Smooth muscle cell (in vitro differentiated cells): ENCODE data around the gene PIP4K2A. TPM values are rescaled to one million over a fixed set of nuclear protein-coding genes. Genes with fewer than 3 reads are reported as not detected.

Source experiments
- DNase-seq: peaks from one replicate; lab custom pipeline; 2025; ENCODE audit not compliant: unreplicated experiment; lab: John Stamatoyannopoulos, UW
- H2AFZ ChIP-seq: fragments of 200-600 bp; sonication (generic); 2 replicates; pipeline ENCODE4 v1.6.0; 2016; ENCODE audit warnings: antibody characterized with exemption, low read depth, mild to moderate bottlenecking
- H3F3A ChIP-seq: fragments of 200-600 bp; sonication (generic); 2 replicates; pipeline ENCODE4 v1.6.0; 2017; ENCODE audit warnings: antibody characterized with exemption, low read depth
- H3K27ac ChIP-seq: fragments of 200-600 bp; sonication (generic); 2 replicates; pipeline ENCODE4 v1.5.1; 2016; ENCODE audit warnings: low read depth, mild to moderate bottlenecking
- H3K27me3 ChIP-seq: fragments of 200-600 bp; sonication (generic); 2 replicates; pipeline ENCODE4 v1.6.1; 2016; ENCODE audit warnings: low read depth, mild to moderate bottlenecking
- H3K36me3 ChIP-seq: fragments of 200-600 bp; sonication (generic); 2 replicates; pipeline ENCODE4 v1.5.1; 2016; ENCODE audit warnings: low read depth
- H3K4me1 ChIP-seq: fragments of 200-600 bp; sonication (generic); 2 replicates; pipeline ENCODE4 v1.5.1; 2016; ENCODE audit warnings: low read depth
- H3K4me2 ChIP-seq: fragments of 200-600 bp; sonication (generic); 2 replicates; pipeline ENCODE4 v1.6.0; 2016; ENCODE audit warnings: mild to moderate bottlenecking
- H3K4me3 ChIP-seq: fragments of 200-600 bp; sonication (generic); 2 replicates; pipeline ENCODE4 v1.5.1; 2016; ENCODE audit warnings: mild to moderate bottlenecking
- H3K79me2 ChIP-seq: fragments of 200-600 bp; sonication (generic); 2 replicates; pipeline ENCODE4 v1.6.0; 2016; ENCODE audit warnings: low read depth, mild to moderate bottlenecking
- H3K9ac ChIP-seq: fragments of 200-600 bp; sonication (generic); 2 replicates; pipeline ENCODE4 v1.6.0; 2016; ENCODE audit warnings: low read depth
- H3K9me3 ChIP-seq: fragments of 200-600 bp; sonication (generic); replicated peaks from 2 replicates; pipeline ENCODE4 v1.5.1; 2016; ENCODE audit warnings: low read depth
- H4K20me1 ChIP-seq: fragments of 200-600 bp; sonication (generic); 2 replicates; pipeline ENCODE4 v1.6.0; 2016; ENCODE audit warnings: low read depth
- WGBS: methylation state at CpG from one replicate; pipeline ENCODE4 v1.1.7; 2016; ENCODE audit warnings: low lambda C conversion rate; 5-methylcytosine and 5-hydroxymethylcytosine counted together
- polyA plus RNA-seq: library from polyadenylated mRNA; unstranded; fragments of >200 nt; fragmentation: Nextera tagmentation; extraction: Ambion mirVana; gene quantifications from 2 replicates; pipeline ENCODE4 v1.2.1, GENCODE V29; 2016
- total RNA-seq: library from RNA; depleted of rRNA; stranded (reverse); fragments of >200 nt; gene quantifications from 2 replicates; pipeline ENCODE4 v1.2.3, GENCODE V29; 2014
- TF ChIP-seq, protein P1 (sequence below): fragments of 200-600 bp; sonication (generic); IDR thresholded peaks from 2 replicates; pipeline ENCODE4 v1.5.1; 2017; ENCODE audit warnings: borderline replicate concordance, mild to moderate bottlenecking, antibody characterized with exemption; ENCODE audit not compliant: insufficient read depth, poor library complexity, severe bottlenecking

Gene PIP4K2A
- total and polyA plus RNA-seq, 2 experiments from 2014 or later: 7.5 to 8.9 TPM

DNA sequence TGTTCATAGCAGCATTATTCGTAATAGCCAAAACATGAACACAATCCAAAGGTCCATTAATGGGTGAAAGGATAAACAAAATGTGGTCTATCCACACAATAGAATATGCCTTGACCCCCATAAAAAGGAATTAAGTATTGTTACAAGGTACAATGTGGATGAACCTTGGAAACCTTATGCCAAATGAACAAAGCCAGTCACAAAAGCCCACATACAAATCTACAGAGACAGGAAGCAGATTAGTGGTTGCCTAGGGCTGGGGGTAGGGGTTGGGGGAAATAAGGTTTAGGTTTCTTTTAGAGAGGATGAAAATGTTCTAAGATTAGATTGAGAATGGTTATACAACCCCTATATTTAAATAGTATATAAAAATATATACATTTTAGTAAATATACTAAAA lies 34.8 kb downstream of the PIP4K2A start:
- TF ChIP-seq, protein P1, sequence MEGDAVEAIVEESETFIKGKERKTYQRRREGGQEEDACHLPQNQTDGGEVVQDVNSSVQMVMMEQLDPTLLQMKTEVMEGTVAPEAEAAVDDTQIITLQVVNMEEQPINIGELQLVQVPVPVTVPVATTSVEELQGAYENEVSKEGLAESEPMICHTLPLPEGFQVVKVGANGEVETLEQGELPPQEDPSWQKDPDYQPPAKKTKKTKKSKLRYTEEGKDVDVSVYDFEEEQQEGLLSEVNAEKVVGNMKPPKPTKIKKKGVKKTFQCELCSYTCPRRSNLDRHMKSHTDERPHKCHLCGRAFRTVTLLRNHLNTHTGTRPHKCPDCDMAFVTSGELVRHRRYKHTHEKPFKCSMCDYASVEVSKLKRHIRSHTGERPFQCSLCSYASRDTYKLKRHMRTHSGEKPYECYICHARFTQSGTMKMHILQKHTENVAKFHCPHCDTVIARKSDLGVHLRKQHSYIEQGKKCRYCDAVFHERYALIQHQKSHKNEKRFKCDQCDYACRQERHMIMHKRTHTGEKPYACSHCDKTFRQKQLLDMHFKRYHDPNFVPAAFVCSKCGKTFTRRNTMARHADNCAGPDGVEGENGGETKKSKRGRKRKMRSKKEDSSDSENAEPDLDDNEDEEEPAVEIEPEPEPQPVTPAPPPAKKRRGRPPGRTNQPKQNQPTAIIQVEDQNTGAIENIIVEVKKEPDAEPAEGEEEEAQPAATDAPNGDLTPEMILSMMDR: no peak
- no peak overlapping the region for H3K27ac ChIP-seq
- no peaks in the 10 kb centered on the region for H3K27me3 ChIP-seq
- no peaks in the 10 kb centered on the region for H3F3A ChIP-seq
- no peaks in the 10 kb centered on the region for H3K9me3 ChIP-seq
- H3K79me2 ChIP-seq: peaks cover 32% of the 10 kb centered on the region
- 91% methylated on average over 1 of the region's 1 CpG for WGBS
- no peak overlapping the region for H3K4me2 ChIP-seq
- DNase-seq: no peak
- peaks cover 7% of the 10 kb centered on the region for H4K20me1 ChIP-seq
- H3K36me3 ChIP-seq: no peaks in the 10 kb centered on the region
- H2AFZ ChIP-seq: no peak overlapping the region
- no peak overlapping the region for H3K4me3 ChIP-seq
- H3K4me1 ChIP-seq: peaks cover 9% of the 10 kb centered on the region
- no peak overlapping the region for H3K9ac ChIP-seq

DNA sequence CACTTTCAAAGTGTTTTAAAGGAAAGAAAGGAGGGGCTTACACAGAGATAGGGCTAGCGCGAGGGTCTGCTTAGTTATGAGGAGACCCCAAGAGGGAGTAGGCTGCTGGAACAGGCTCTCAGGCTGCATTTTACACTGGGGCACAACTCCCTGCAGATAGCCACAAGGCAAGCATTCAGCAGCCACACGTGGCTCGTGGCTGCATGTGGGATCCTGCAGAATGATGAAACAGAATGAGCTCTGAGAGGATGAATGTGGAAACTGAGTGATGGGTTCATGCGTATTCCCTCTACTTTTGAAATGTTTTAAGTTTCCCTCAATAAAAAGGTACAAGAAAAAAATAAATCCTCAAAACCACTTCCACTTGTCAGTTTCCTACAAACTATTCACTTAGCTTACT lies 37.0 kb downstream of the PIP4K2A start:
- TF ChIP-seq, protein P1: no peak
- Histone ChIP-seq H3K4me3 (no peak overlapping the region), H2AFZ (no peak overlapping the region), H3K9ac (no peak overlapping the region), H3K79me2 (peaks cover 41% of the 10 kb centered on the region), H3K27ac (no peak overlapping the region), H4K20me1 (no peaks in the 10 kb centered on the region), H3K4me2 (no peak overlapping the region), H3F3A (peaks cover 8% of the 10 kb centered on the region), H3K9me3 (no peaks in the 10 kb centered on the region), H3K4me1 (peaks cover 9% of the 10 kb centered on the region), H3K36me3 (no peaks in the 10 kb centered on the region), H3K27me3 (no peaks in the 10 kb centered on the region)
- DNase-seq: no peak
- WGBS: 95% methylated on average over 5 of the region's 5 CpGs

DNA sequence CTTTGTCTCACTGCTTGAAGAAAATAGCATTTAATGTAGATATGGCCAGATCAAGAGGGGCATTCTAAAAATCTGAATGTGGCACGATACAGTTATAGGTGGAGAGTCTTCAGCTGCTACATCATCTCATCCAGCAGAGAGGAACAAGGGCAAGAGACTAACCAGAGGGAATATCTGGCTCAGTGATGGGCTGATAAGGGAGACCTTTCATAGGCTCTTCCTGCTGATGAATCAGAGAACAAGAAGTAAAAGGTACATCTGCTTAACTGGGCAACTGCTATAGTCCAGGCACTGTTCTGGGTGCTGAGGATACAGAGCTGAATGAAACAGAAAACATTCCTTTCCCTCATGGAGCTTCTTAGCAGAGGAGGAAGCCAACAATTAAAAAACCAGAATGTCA lies 37.9 kb downstream of the PIP4K2A start:
- H3K4me3 ChIP-seq: no peak overlapping the region
- H3K9me3 ChIP-seq: no peaks in the 10 kb centered on the region
- H3K4me2 ChIP-seq: no peak overlapping the region
- no peak overlapping the region for H3K9ac ChIP-seq
- no peaks in the 10 kb centered on the region for H3K36me3 ChIP-seq
- no peaks in the 10 kb centered on the region for H3K27me3 ChIP-seq
- H3F3A ChIP-seq: peaks cover 8% of the 10 kb centered on the region
- DNase-seq: no peak
- H3K79me2 ChIP-seq: peaks cover 49% of the 10 kb centered on the region
- 96% methylated on average over 1 of the region's 1 CpG for WGBS
- TF ChIP-seq, protein P1: no peak
- no peak overlapping the region for H2AFZ ChIP-seq
- H3K27ac ChIP-seq: no peak overlapping the region
- peaks cover 9% of the 10 kb centered on the region for H3K4me1 ChIP-seq
- no peaks in the 10 kb centered on the region for H4K20me1 ChIP-seq

DNA sequence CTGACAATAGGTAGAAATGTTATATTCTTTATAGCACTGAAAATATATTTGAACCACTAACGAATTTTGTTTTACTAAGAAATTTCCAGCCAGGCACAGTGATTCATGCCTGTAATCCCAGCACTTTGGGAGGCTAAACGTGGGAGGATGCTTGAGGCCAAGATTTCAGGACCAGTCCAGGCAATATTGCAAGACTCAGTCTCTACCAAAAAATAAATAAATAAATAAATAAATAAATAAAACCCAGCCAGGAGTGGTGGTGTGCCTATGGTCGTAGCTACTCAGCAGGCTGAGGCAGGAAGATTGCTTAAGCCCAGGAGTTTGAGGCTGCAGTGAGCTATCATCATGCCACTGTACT lies 39.8 kb downstream of the PIP4K2A start:
- Histone ChIP-seq H3K27ac (peak overlapping the region; percentile 55), H3K4me1 (peaks cover 1% of the 10 kb centered on the region), H4K20me1 (no peaks in the 10 kb centered on the region), H3K4me3 (no peak overlapping the region), H3K4me2 (peak overlapping the region; percentile 52), H3K36me3 (no peaks in the 10 kb centered on the region), H3K79me2 (peaks cover 55% of the 10 kb centered on the region), H3K9ac (no peak overlapping the region), H3F3A (peaks cover 8% of the 10 kb centered on the region), H3K9me3 (no peaks in the 10 kb centered on the region), H3K27me3 (no peaks in the 10 kb centered on the region), H2AFZ (no peak overlapping the region)
- TF ChIP-seq, protein P1: no peak
- no peak for DNase-seq
- 18% methylated on average over 3 of the region's 3 CpGs for WGBS
